ENCODE measurements around the gene STAT1.

- TF ChIP-seq POLR2A (IDR thresholded peaks at IDR 0.05) (no peak), CTCF (IDR thresholded peaks at IDR 0.05) (no peak)
Measured at GRCh38 chr2:191010887-191011885, 2.8 kb downstream of the STAT1 start.
